Measurements from ENCODE around the gene NECTIN2. TPM values are rescaled to one million over a fixed set of nuclear protein-coding genes. Genes with fewer than 3 reads are reported as not detected.

Gene NECTIN2
- total RNA-seq, 4 donors from 2014 or later, result 27.6 to 47.8 (median 41.6) TPM

DNA sequence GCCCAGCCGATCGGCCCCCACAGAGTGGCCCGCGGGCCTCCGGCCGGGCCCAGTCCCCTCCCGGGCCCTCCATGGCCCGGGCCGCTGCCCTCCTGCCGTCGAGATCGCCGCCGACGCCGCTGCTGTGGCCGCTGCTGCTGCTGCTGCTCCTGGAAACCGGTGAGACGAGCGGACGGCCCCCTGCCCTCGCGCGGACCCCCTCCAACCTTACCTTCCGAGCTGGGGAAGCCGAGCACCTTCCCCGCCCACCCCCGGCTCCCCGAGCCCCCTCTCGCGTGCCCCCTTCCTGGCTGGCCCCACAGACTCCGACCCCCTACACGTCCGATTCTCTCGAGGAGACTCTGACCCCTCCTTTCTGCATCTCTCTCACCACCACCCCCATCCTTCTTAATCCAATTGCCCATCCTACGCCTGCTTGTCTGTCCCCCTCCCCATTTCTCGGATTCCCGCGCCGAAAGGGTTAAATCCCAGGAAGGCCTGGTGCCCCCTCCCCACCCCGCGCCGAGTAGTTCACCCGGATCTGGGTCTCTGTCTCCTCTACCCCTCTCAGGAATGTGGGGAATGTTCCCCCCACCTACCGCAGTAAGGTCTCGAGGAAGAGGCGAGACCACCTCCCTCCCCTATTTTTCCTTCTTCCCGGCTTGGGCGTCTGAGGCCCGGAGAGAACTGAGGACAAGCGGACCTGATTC lies 502 bp downstream of the NECTIN2 start:
- H3K27ac ChIP-seq, result peak overlapping the region; percentile 93 to 96 (median 96)
- no peaks in the 10 kb centered on the region for H3K9me3 ChIP-seq
- ATAC-seq, result no peak
- H3K36me3 ChIP-seq, result peaks cover 0 to 4% of the 10 kb centered on the region in 2 donors
- H3K4me1 ChIP-seq, result peaks cover 0 to 51% (median 15%) of the 10 kb centered on the region in 3 donors
- H3K27me3 ChIP-seq, result no peaks in the 10 kb centered on the region
- H3K4me3 ChIP-seq, result peak overlapping the region; percentile 94 to 99
- TF ChIP-seq POLR2A (IDR thresholded peaks at IDR 0.05), result no peak
- no peak for TF ChIP-seq POLR2AphosphoS5 (IDR thresholded peaks at IDR 0.05)
- TF ChIP-seq, protein P1, sequence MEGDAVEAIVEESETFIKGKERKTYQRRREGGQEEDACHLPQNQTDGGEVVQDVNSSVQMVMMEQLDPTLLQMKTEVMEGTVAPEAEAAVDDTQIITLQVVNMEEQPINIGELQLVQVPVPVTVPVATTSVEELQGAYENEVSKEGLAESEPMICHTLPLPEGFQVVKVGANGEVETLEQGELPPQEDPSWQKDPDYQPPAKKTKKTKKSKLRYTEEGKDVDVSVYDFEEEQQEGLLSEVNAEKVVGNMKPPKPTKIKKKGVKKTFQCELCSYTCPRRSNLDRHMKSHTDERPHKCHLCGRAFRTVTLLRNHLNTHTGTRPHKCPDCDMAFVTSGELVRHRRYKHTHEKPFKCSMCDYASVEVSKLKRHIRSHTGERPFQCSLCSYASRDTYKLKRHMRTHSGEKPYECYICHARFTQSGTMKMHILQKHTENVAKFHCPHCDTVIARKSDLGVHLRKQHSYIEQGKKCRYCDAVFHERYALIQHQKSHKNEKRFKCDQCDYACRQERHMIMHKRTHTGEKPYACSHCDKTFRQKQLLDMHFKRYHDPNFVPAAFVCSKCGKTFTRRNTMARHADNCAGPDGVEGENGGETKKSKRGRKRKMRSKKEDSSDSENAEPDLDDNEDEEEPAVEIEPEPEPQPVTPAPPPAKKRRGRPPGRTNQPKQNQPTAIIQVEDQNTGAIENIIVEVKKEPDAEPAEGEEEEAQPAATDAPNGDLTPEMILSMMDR (IDR thresholded peaks at IDR 0.05), result no peak
- no peak for TF ChIP-seq EP300 (IDR thresholded peaks at IDR 0.05)
- WGBS, 2 donors (ENCODE audit: low coverage in 1 of 2), result 0 to 7% methylated on average over 6 to 12 of the region's 51 CpGs

DNA sequence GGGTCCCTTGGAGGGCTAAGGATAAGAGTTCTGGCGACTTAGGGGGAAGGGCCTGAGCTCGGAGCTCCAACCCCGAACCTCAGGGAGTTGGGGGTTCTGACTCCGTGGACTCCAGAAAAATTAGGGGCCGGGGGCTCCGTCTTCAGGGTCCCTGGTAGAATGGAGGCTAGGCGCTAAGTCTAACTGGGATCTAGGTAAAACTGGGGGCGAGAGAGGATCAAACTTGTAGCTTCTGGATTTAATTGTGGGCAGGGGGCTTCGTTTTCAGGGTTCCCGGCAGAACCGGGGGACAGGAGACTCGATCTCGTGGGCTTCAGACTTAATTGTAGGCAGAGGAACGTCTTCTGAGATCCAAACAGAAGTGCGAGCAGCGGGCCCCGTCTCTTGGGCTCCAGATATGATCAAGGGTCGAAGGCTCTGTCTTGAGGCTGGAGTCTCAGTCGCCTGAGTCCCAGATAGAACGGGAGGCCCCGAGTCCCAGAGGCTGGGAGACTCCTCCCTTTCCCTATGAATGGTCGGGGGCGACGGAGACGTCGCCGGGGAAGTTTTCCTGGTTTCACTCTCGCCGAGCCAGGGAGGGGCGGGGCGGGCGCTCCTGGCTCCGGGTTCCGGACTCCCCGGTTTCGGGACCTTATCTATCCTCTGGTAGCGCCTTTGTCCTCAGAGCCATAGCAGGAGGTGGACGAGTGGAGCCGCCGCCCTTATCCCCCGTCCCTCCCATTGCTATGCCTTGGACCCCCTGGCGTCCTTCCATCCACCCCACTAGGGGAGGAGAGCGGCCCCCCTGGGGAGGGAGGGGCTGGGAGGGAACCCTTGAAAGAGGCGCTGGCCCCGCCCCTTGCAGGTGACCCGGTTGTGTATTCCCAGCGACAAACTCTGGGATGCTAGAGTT lies 1.3 kb downstream of the NECTIN2 start:
- H3K27me3 ChIP-seq, result no peaks in the 10 kb centered on the region
- peaks cover 0 to 51% (median 15%) of the 10 kb centered on the region in 3 donors for H3K4me1 ChIP-seq
- WGBS, 2 donors (ENCODE audit: low coverage in 1 of 2), result 0% methylated on average over 3 to 6 of the region's 47 CpGs
- peaks cover 0 to 4% of the 10 kb centered on the region in 2 donors for H3K36me3 ChIP-seq
- H3K4me3 ChIP-seq, result peak overlapping the region; percentile 94 to 99
- no peak for TF ChIP-seq EP300 (IDR thresholded peaks at IDR 0.05)
- peak; percentile 8 for TF ChIP-seq POLR2AphosphoS5 (IDR thresholded peaks at IDR 0.05)
- TF ChIP-seq POLR2A (IDR thresholded peaks at IDR 0.05), result peak; percentile 22 to 47
- H3K9me3 ChIP-seq, result no peaks in the 10 kb centered on the region
- ATAC-seq, result peak; percentile 20
- H3K27ac ChIP-seq, result peak overlapping the region; percentile 93 to 96 (median 96)

DNA sequence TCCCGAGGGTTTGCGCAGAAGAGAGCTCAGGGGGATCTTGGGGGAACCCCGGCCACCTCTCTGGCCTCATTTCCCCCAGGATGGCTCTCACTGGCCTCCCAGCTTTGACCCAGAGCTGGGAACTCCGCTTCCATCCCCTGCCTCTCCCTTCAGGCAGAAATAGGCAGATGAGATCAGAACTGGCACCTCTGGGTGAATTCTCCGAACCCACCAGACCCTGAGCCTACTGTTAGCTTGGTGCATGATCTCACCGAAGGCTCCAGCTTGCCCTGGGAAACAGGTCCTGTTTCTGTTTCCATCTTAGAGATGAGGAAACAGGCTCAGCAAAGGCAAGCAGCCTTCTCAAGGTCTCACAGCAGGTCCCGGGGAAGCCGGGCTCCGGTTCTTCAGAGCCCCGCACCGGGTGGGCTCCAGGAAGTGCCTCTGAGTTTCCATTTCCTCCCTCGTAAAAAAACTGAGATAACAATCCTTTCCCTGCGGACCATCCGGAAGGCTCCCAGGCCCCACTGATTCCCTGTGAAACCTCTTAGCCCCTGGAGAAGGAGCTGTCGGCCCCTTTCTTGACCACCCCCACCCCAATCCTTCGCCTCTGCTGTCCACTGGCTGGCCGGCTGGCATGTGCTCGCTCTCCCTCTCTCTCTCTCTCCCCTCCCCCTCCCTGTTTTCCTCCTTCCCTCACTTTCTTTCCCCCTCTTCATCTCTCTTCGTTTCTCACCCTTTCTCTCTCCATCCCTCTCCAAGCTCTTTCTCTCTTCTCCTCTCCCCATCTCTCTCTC lies 2.1 kb downstream of the NECTIN2 start:
- Histone ChIP-seq H3K27ac (peak overlapping the region; percentile 93 to 96 (median 96)), H3K4me3 (peak overlapping the region; percentile 94 to 99), H3K36me3 (peaks cover 0 to 9% of the 10 kb centered on the region in 2 donors), H3K9me3 (no peaks in the 10 kb centered on the region), H3K27me3 (no peaks in the 10 kb centered on the region), H3K4me1 (peaks cover 0 to 51% (median 15%) of the 10 kb centered on the region in 3 donors)
- no peak for TF ChIP-seq EP300 (IDR thresholded peaks at IDR 0.05)
- TF ChIP-seq POLR2AphosphoS5 (IDR thresholded peaks at IDR 0.05), result no peak
- TF ChIP-seq, protein P1 (IDR thresholded peaks at IDR 0.05), result no peak
- TF ChIP-seq POLR2A (IDR thresholded peaks at IDR 0.05), result no peak
- no peak for ATAC-seq
- 0 to 2% methylated on average over 3 to 5 of the region's 19 CpGs for WGBS, 2 donors (ENCODE audit: low coverage in 1 of 2)

DNA sequence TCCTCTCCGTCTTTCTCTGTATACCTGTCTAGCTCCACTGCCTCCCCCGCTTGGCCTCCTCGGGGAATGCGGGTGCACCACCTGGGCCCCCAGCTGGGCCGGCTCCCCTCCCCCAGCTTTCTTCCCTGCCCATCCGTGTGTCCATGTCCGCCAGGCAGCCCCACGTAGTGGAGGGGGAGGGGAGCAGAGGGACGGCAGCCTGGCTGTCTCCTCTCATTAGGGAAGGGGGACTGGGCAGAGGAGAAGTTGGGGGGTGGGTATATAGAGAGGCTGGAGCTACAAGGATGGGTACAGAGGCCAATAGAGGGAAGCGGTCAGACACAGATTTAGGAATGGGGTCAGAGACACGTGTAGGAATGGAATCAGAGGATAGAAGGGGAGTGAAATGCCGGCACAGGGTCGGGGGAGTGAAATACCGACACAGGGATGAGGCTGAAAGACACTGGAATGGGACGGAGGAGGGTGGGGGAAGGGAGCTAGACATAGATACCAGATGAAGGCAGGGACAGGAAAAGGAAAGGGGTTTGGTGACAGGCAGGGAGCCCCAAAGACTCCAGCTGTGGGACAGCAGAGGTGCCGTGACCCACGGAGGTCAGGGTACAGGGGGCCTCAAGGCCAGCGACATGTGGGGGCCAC lies 2.8 kb downstream of the NECTIN2 start:
- 24 to 27% methylated on average over 4 to 11 of the region's 18 CpGs for WGBS, 2 donors (ENCODE audit: low coverage in 1 of 2)
- Histone ChIP-seq H3K27me3 (no peaks in the 10 kb centered on the region), H3K9me3 (no peaks in the 10 kb centered on the region), H3K4me1 (peaks cover 0 to 51% (median 15%) of the 10 kb centered on the region in 3 donors), H3K36me3 (peaks cover 0 to 9% of the 10 kb centered on the region in 2 donors), H3K27ac (peak overlapping the region; percentile 93 to 96 (median 96)), H3K4me3 (peak overlapping the region; percentile 94 to 99)
- ATAC-seq, result no peak
- no peak for TF ChIP-seq POLR2A (IDR thresholded peaks at IDR 0.05)
- TF ChIP-seq, protein P1 (IDR thresholded peaks at IDR 0.05), result no peak
- TF ChIP-seq POLR2AphosphoS5 (IDR thresholded peaks at IDR 0.05), result no peak
- TF ChIP-seq EP300 (IDR thresholded peaks at IDR 0.05), result no peak
